H1 (cell line): ENCODE data around the gene OPALIN. TPM values are rescaled to one million over a fixed set of nuclear protein-coding genes. Genes with fewer than 3 reads are reported as not detected.
A peak's percentile ranks its signal among the peaks of the same experiment; 100 is the strongest.

Experiments used
- CTCF ChIA-PET: fragments of 300-600 bp; sonication (Branson Sonifier 250); formaldehyde crosslinking; loops from one replicate; lab custom pipeline; 2021; ENCODE audit not compliant: partially characterized antibody; lab: Charles Lee
- POLR2A ChIA-PET: fragments of 300-600 bp; sonication (Branson Sonifier 250); formaldehyde crosslinking; loops from one replicate; lab custom pipeline; 2021; ENCODE audit warnings: inconsistent platforms; ENCODE audit not compliant: partially characterized antibody; lab: Charles Lee
- DNase-seq, 2 experiments: peaks; one replicate each; pipeline versions ENCODE4 v3.0.0 to v3.0.0-alpha.2; 2010 to 2022; ENCODE audit warnings: low spot score in 2 of 2, low read depth in 1 of 2, mixed read lengths in 1 of 2
- FAIRE-seq: peaks from 2 replicates; lab custom pipeline; 2011; peaks lifted over from hg19 to GRCh38; lab: Jason Lieb, UNC
- H2AFZ ChIP-seq: 2 replicates; pipeline ENCODE4 v1.8.1; 2012; ENCODE audit warnings: low read length, inconsistent platforms
- H2AK5ac ChIP-seq: 2 replicates; pipeline ENCODE4 v1.6.1; 2013; ENCODE audit warnings: low read depth, low read length
- H2BK120ac ChIP-seq: replicated peaks from 2 replicates; pipeline ENCODE3; 2013; ENCODE audit warnings: low read depth, low read length, inconsistent platforms
- H2BK12ac ChIP-seq: 2 replicates; pipeline ENCODE4 v1.6.1; 2013; ENCODE audit warnings: low read depth, low read length
- H2BK15ac ChIP-seq: 2 replicates; pipeline ENCODE4 v1.6.1; 2013; ENCODE audit warnings: low read length
- H2BK20ac ChIP-seq: 2 replicates; pipeline ENCODE4 v1.6.1; 2013; ENCODE audit warnings: low read length
- H2BK5ac ChIP-seq: 2 replicates; pipeline ENCODE4 v1.6.1; 2013; ENCODE audit warnings: low read depth, low read length
- H3K14ac ChIP-seq: 2 replicates; pipeline ENCODE4 v1.6.1; 2013; ENCODE audit warnings: inconsistent platforms; ENCODE audit not compliant: insufficient read length
- H3K18ac ChIP-seq: 2 replicates; pipeline ENCODE4 v1.6.1; 2013; ENCODE audit warnings: low read length; ENCODE audit errors: extremely low read depth
- H3K23ac ChIP-seq: 2 replicates; pipeline ENCODE4 v1.6.1; 2013; ENCODE audit warnings: inconsistent platforms; ENCODE audit not compliant: insufficient read length
- H3K23me2 ChIP-seq: 2 replicates; pipeline ENCODE4 v1.6.1; 2013; ENCODE audit warnings: low read depth, low read length
- H3K27ac ChIP-seq: 2 replicates; pipeline ENCODE4 v1.6.1; 2011; ENCODE audit warnings: low read depth, low read length, inconsistent platforms
- H3K27me3 ChIP-seq, 4 experiments: replicated peaks in 1 of 4; 1 replicate in 1 of 4; 2 replicates in 3 of 4; pipeline versions ENCODE4 v1.6.1 to v1.8.1; 2011 to 2013; ENCODE audit warnings: low read length in 3 of 4, mild to moderate bottlenecking in 3 of 4, inconsistent platforms in 2 of 4, mixed read lengths in 2 of 4, moderate library complexity in 1 of 4; ENCODE audit not compliant: control insufficient read depth in 3 of 4, insufficient read depth in 3 of 4; ENCODE audit errors: extremely low read depth in 1 of 4
- H3K36me3 ChIP-seq, 4 experiments: 2 replicates each; pipeline versions ENCODE4 v1.6.1 to v1.8.1; 2011 to 2013; ENCODE audit warnings: mild to moderate bottlenecking in 4 of 4, low read length in 3 of 4, moderate library complexity in 2 of 4, control low read depth in 1 of 4, inconsistent platforms in 1 of 4; ENCODE audit not compliant: insufficient read depth in 4 of 4, control insufficient read depth in 2 of 4
- H3K4ac ChIP-seq: replicated peaks from 2 replicates; pipeline ENCODE3; 2013; ENCODE audit warnings: low read length, low read depth, mixed read lengths, inconsistent platforms; ENCODE audit not compliant: insufficient read length
- H3K4me1 ChIP-seq, 4 experiments: replicated peaks in 1 of 4; 1 replicate in 1 of 4; 2 replicates in 3 of 4; pipeline versions ENCODE4 v1.6.1 to v1.8.1; 2011 to 2013; ENCODE audit warnings: low read length in 3 of 4, inconsistent platforms in 2 of 4, mixed read lengths in 1 of 4; ENCODE audit not compliant: insufficient read depth in 4 of 4, control insufficient read depth in 3 of 4
- H3K4me2 ChIP-seq, 2 experiments: 2 replicates each; pipeline versions ENCODE4 v1.6.1 to v1.8.1; 2011 to 2013; ENCODE audit warnings: low read depth in 2 of 2, low read length in 2 of 2, control low read depth in 1 of 2, inconsistent platforms in 1 of 2, mild to moderate bottlenecking in 1 of 2; ENCODE audit not compliant: insufficient read depth in 1 of 2
- H3K4me3 ChIP-seq, 4 experiments: fragments of 200-600, 300-600 bp in 1 of 4; sonication (generic), shearing (Covaris generic), sonication (Bioruptor Twin) in 1 of 4; 2 replicates each; pipeline versions ENCODE4 v1.5.1 to v1.8.1; 2011 to 2016; ENCODE audit warnings: low read length in 4 of 4, low read depth in 3 of 4, control low read depth in 2 of 4, inconsistent platforms in 2 of 4, mild to moderate bottlenecking in 2 of 4, mixed read lengths in 1 of 4, moderate library complexity in 1 of 4; ENCODE audit not compliant: insufficient read depth in 2 of 4; ENCODE audit errors: extremely low read depth in 1 of 4
- H3K56ac ChIP-seq: replicated peaks from 2 replicates; pipeline ENCODE3; 2013; ENCODE audit warnings: low read depth, mild to moderate bottlenecking, mixed read lengths, low read length, inconsistent platforms; ENCODE audit not compliant: insufficient read length
- H3K79me1 ChIP-seq: 2 replicates; pipeline ENCODE4 v1.6.1; 2013; ENCODE audit warnings: low read depth, low read length, control low read depth
- H3K79me2 ChIP-seq, 2 experiments: 2 replicates each; pipeline versions ENCODE4 v1.6.1 to v1.8.1; 2012 to 2013; ENCODE audit warnings: low read length in 2 of 2, mild to moderate bottlenecking in 2 of 2, inconsistent platforms in 1 of 2; ENCODE audit not compliant: insufficient read depth in 2 of 2, control insufficient read depth in 1 of 2
- H3K9ac ChIP-seq, 4 experiments: replicated peaks in 1 of 4; 1 replicate in 1 of 4; 2 replicates in 3 of 4; pipeline versions ENCODE4 v1.6.1 to v1.8.1; 2011 to 2013; ENCODE audit warnings: low read depth in 3 of 4, low read length in 3 of 4, control low read depth in 2 of 4, mild to moderate bottlenecking in 2 of 4, moderate library complexity in 2 of 4, inconsistent platforms in 1 of 4; ENCODE audit errors: extremely low read depth in 1 of 4
- H3K9me3 ChIP-seq, 2 experiments: 2 replicates each; pipeline versions ENCODE4 v1.6.1 to v1.8.1; 2012 to 2013; ENCODE audit warnings: mild to moderate bottlenecking in 2 of 2, moderate library complexity in 2 of 2, control low read depth in 1 of 2, inconsistent platforms in 1 of 2, low read depth in 1 of 2, low read length in 1 of 2, mixed read lengths in 1 of 2; ENCODE audit not compliant: insufficient read depth in 2 of 2
- H4K20me1 ChIP-seq, 2 experiments: replicated peaks in 1 of 2; 2 replicates each; pipeline versions ENCODE3 to v1.8.1; 2011 to 2013; ENCODE audit warnings: inconsistent platforms in 2 of 2, low read length in 2 of 2, mild to moderate bottlenecking in 1 of 2; ENCODE audit not compliant: insufficient read depth in 2 of 2, control insufficient read depth in 1 of 2
- H4K5ac ChIP-seq: 2 replicates; pipeline ENCODE4 v1.6.1; 2013; ENCODE audit warnings: low read length, low read depth, mixed read lengths, inconsistent platforms; ENCODE audit not compliant: insufficient read length
- H4K8ac ChIP-seq: 2 replicates; pipeline ENCODE4 v1.8.0; 2013; ENCODE audit warnings: mild to moderate bottlenecking, moderate library complexity, low read length, inconsistent platforms; ENCODE audit not compliant: insufficient read depth; ENCODE audit errors: extremely low read depth
- H4K91ac ChIP-seq: replicated peaks from 2 replicates; pipeline ENCODE3; 2013; ENCODE audit warnings: low read length, mixed read lengths, inconsistent platforms; ENCODE audit not compliant: insufficient read length
- BCL11A ChIP-seq, 2 experiments: IDR thresholded peaks; one replicate each; pipeline ENCODE4 v1.6.1; 2011; ENCODE audit warnings: low read depth in 2 of 2, low read length in 2 of 2, mild to moderate bottlenecking in 2 of 2
- CBX8 ChIP-seq: fragments of 300-800, 300-1000 bp; sonication (generic); IDR thresholded peaks from 2 replicates; pipeline ENCODE4 v1.7.1; 2016; ENCODE audit warnings: low read depth, low read length, borderline replicate concordance
- HDAC2 ChIP-seq, 2 experiments: fragments of 300-600 bp in 1 of 2; sonication (generic) in 1 of 2; IDR thresholded peaks; 2 replicates each; pipeline ENCODE4 v1.6.1; 2011 to 2012; ENCODE audit warnings: low read depth in 2 of 2, low read length in 2 of 2, mild to moderate bottlenecking in 2 of 2, moderate library complexity in 2 of 2, borderline replicate concordance in 1 of 2, inconsistent platforms in 1 of 2
- RXRA ChIP-seq: IDR thresholded peaks from 2 replicates; pipeline ENCODE4 v1.6.1; 2011; ENCODE audit warnings: low read depth, mild to moderate bottlenecking, low read length, moderate library complexity; ENCODE audit not compliant: insufficient read depth
- SUZ12 ChIP-seq: fragments of 200-600 bp; sonication (generic); IDR thresholded peaks from 2 replicates; pipeline ENCODE4 v1.6.1; 2012; ENCODE audit warnings: mild to moderate bottlenecking, inconsistent platforms, low read length, moderate library complexity, mixed read lengths
- TBP ChIP-seq: IDR thresholded peaks from 2 replicates; pipeline ENCODE4 v1.6.1; 2011; ENCODE audit warnings: low read depth, low read length, improper control_type of control experiment
- WGBS, 2 experiments: shearing (Covaris generic) in 1 of 2; methylation state at CpG; one replicate each; pipeline versions ENCODE4 v1.1.6 to v1.1.7; 2013 to 2015; ENCODE audit warnings: low lambda C conversion rate in 2 of 2, mixed read lengths in 2 of 2, inconsistent platforms in 1 of 2, low coverage in 1 of 2, missing lambda C conversion rate in 1 of 2; ENCODE audit not compliant: insufficient replicate concordance in 2 of 2, insufficient coverage in 1 of 2, insufficient read length in 1 of 2; ENCODE audit errors: extremely low coverage in 1 of 2, missing lambda C conversion rate in 1 of 2; 5-methylcytosine and 5-hydroxymethylcytosine counted together
- polyA plus RNA-seq, 7 experiments: library from polyadenylated mRNA; depleted of rRNA in 3 of 7; stranded (reverse) in 5 of 7; unstranded in 2 of 7; fragments of >200 nt in 5 of 7; fragments of 200-250 nt in 2 of 7; gene quantifications; 1 replicate in 5 of 7; 2 replicates in 1 of 7; 4 replicates in 1 of 7; pipeline versions ENCODE4 v1.2.1 to v1.2.3, GENCODE V29; 2011 to 2013; ENCODE audit warnings: missing spikeins in 2 of 7, mixed read lengths in 2 of 7
- total RNA-seq: library from RNA; stranded (reverse); fragmentation: NEBNext Ultra II Directional; extraction: Animal tissue kit (Norgen Biotek cat#: 25700); gene quantifications from 2 replicates; pipeline ENCODE4 v1.2.1, GENCODE V29; 2021
- TF ChIP-seq, protein P1 (sequence below): IDR thresholded peaks from 2 replicates; pipeline ENCODE4 v1.6.1; 2011; ENCODE audit warnings: low read length, improper control_type of control experiment
- TF ChIP-seq, protein P2 (sequence below): IDR thresholded peaks from 2 replicates; pipeline ENCODE4 v1.6.1; 2012; ENCODE audit warnings: inconsistent platforms

OPALIN gene
- total and polyA plus RNA-seq, 2 of the 8 experiments (the other 6 are each of a cell fraction or from before 2014, with no cell fraction given), result 0.03 TPM; not detected in 1

DNA sequence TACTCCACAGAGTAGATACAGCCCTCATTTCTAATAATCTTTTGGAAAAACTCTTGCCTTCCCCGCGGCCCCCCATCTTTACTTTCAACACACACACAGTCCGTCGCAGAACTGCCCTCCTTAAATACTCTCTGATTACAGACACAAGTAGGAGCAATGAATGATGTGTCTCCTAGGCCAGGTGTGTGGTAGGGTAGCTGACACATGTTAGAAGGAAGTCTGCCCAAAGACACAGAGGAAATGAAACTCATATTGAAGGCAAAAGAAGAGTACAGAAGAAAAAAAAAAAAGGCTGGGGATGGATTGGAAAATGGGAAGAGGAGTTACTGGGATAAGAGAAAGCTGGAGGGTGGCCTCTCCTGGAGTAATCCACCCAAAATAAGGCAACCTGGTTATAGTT, 14.6 kb downstream of the OPALIN start:
- Histone ChIP-seq H2BK120ac (no peak overlapping the region), H3K9ac (no peak overlapping the region), H3K36me3 (peaks cover 0 to 3% (median 0%) of the 10 kb centered on the region in 4 experiments; a peak in 1 of 8 replicates), H3K56ac (no peak overlapping the region), H3K18ac (no peak overlapping the region; the same call in 1 of the 2 replicates), H3K79me2 (no peaks in the 10 kb centered on the region), H3K4me3 (no peak overlapping the region), H3K27me3 (peaks cover 0 to 1% (median 0%) of the 10 kb centered on the region in 4 experiments; a peak in 1 of 7 replicates), H2AK5ac (no peak overlapping the region), H3K4me2 (no peak overlapping the region), H3K23me2 (no peaks in the 10 kb centered on the region), H2BK20ac (no peak overlapping the region; the same call in 1 of the 2 replicates), H2BK15ac (no peak overlapping the region), H2AFZ (no peak overlapping the region), H3K9me3 (peaks cover 10 to 11% of the 10 kb centered on the region in 2 experiments), H4K8ac (no peak overlapping the region), H3K27ac (no peak overlapping the region), H3K14ac (no peak overlapping the region), H4K91ac (peak overlapping the region; percentile 70), H3K4me1 (peaks cover 0 to 14% (median 9%) of the 10 kb centered on the region in 4 experiments; a peak in 6 of 7 replicates), H4K20me1 (no peaks in the 10 kb centered on the region), H3K4ac (no peak overlapping the region), H4K5ac (no peak overlapping the region), H3K79me1 (no peaks in the 10 kb centered on the region), H3K23ac (no peak overlapping the region), H2BK5ac (peak overlapping the region; percentile 15; the same call in 1 of the 2 replicates), H2BK12ac (no peak overlapping the region; the same call in 1 of the 2 replicates)
- TF ChIP-seq BCL11A (IDR thresholded peaks at IDR 0.05; ENCODE audit: low read depth in 2 of 2, low read length in 2 of 2) (no peak), TBP (no peak), CBX8 (no peak), HDAC2 (IDR thresholded peaks at IDR 0.05; ENCODE audit: borderline replicate concordance in 1 of 2, low read depth in 2 of 2, low read length in 2 of 2) (no peak), RXRA (no peak), SUZ12 (no peak)
- TF ChIP-seq, protein P1, sequence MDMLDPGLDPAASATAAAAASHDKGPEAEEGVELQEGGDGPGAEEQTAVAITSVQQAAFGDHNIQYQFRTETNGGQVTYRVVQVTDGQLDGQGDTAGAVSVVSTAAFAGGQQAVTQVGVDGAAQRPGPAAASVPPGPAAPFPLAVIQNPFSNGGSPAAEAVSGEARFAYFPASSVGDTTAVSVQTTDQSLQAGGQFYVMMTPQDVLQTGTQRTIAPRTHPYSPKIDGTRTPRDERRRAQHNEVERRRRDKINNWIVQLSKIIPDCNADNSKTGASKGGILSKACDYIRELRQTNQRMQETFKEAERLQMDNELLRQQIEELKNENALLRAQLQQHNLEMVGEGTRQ, result no peak
- TF ChIP-seq, protein P2, sequence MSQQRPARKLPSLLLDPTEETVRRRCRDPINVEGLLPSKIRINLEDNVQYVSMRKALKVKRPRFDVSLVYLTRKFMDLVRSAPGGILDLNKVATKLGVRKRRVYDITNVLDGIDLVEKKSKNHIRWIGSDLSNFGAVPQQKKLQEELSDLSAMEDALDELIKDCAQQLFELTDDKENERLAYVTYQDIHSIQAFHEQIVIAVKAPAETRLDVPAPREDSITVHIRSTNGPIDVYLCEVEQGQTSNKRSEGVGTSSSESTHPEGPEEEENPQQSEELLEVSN, result no peak
- CTCF ChIA-PET, result interaction anchor here (1.2 to 1.8 kb wide), 3 partner anchors 10 to 31 kb away, joined by 3 to 4 read pairs (median 3); no protein-coding TSS in a partner anchor
- POLR2A ChIA-PET, result no interaction called here
- FAIRE-seq (no peak), DNase-seq (no peak)
- WGBS, 2 experiments, result 98% methylated on average over 4 of the region's 4 CpGs; no CpG with 5 or more reads in 1 of the 2 experiments
